A549 treated with DMSO at 1 μM for 4 hours (cell line): ENCODE measurements around the gene TRIM22. TPM values are rescaled to one million over a fixed set of nuclear protein-coding genes. Genes with fewer than 3 reads are reported as not detected.

Source experiments
- total RNA-seq: library from RNA; stranded (reverse); fragments of 200-300 nt; extraction: Qiagen RNA extraction; gene quantifications from 5 replicates; pipeline ENCODE4 v1.2.3, GENCODE V29; 2022; ENCODE audit warnings: low read depth

TRIM22 gene
- total RNA-seq: 0.42 to 1.0 TPM (median 0.66 TPM) in 5 replicates

GRCh38 chr11:5689551-5689983 lies at the start of gene TRIM22:
Gene TRIM22, plus strand, starts transcription at chr11:5689790. Its CDS starts 6,443 bp downstream, at chr11:5696233.

GRCh38 chr11:5684646-5685362 lies 4.8 kb upstream of the TRIM22 start, which contains the start of gene TRIM5:
Gene TRIM5, minus strand, starts transcription at chr11:5685074. Its CDS starts 4,897 bp downstream, at chr11:5680177.

DNA sequence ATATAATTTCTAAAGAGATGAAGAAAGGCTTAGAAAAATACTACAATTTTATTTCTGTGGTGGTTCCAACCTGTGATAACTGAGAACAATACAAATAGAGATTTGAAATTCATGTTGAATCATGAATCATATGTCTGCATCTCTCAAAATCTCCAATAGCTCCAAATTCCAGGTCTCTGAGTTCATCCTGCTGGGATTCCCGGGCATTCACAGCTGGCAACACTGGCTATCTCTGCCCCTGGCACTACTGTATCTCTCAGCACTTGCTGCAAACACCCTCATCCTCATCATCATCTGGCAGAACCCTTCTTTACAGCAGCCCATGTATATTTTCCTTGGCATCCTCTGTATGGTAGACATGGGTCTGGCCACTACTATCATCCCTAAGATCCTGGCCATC lies 46.8 kb downstream of the TRIM22 start, which contains the start of gene OR56B1:
Gene OR56B1 (plus strand): TSS at position 53 of the 400 bp plus-strand sequence. CDS start 69 bp downstream, at position 122.

DNA sequence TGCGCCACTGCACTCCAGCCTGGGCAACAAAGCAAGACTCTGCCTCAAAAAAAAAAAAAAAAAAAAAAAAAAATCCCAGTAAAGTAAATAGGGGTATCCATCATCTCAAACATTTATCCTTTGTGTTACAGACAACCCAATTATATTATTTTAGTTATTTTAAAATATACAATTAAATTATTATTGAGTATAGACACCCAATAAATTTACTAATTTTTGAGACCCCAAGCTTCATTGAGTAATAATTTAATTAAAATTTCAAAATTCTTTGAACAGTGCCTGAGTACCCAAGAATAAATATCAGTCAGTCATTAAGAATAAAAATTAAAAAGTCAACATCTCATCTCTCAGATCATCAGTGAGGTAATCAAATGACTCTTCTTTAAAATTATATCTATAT lies 64.4 kb downstream of the TRIM22 start, which contains the start of gene OR52N4:
Gene OR52N4 (plus strand): TSS at position 301 of the 400 bp plus-strand sequence. CDS start 498 bp downstream, outside the sequence.

Other genes with a start within 250 kb of the TRIM22 start
- gene OR51I1, start 248.3 kb upstream of the TRIM22 start, total RNA-seq: not detected in 5 replicates
- not detected in 5 replicates for gene OR51I2, start 240.5 kb upstream of the TRIM22 start, total RNA-seq
- not detected in 5 replicates for gene OR52D1, start 201.1 kb upstream of the TRIM22 start, total RNA-seq
- gene UBQLN3, start 179.8 kb upstream of the TRIM22 start, total RNA-seq: not detected in 5 replicates
- 0.03 TPM in 2 of 5 replicates, not detected in the others for gene UBQLNL, start 173.1 kb upstream of the TRIM22 start, total RNA-seq
- gene OR52H1, start 141.2 kb upstream of the TRIM22 start, total RNA-seq: not detected in 5 replicates
- not detected in 5 replicates for gene OR52B6, start 108.9 kb upstream of the TRIM22 start, total RNA-seq
- gene TRIM6, start 93.2 kb upstream of the TRIM22 start, total RNA-seq: 11.4 to 16.0 TPM (median 13.3 TPM) in 5 replicates
- gene TRIM34, start 64.8 kb upstream of the TRIM22 start, total RNA-seq: 3.1 to 4.0 TPM (median 3.4 TPM) in 5 replicates
- gene TRIM5, start 4.7 kb upstream of the TRIM22 start, total RNA-seq: 12.7 to 15.0 TPM (median 12.9 TPM) in 5 replicates
- gene OR56B1, start 46.7 kb downstream of the TRIM22 start, total RNA-seq: not detected in 5 replicates
- gene OR52N4, start 64.5 kb downstream of the TRIM22 start, total RNA-seq: not detected in 5 replicates
- not detected in 5 replicates for gene OR52N5, start 93.6 kb downstream of the TRIM22 start, total RNA-seq
- not detected in 5 replicates for gene OR52N1, start 101.5 kb downstream of the TRIM22 start, total RNA-seq
- not detected in 5 replicates for gene OR52N2, start 119.1 kb downstream of the TRIM22 start, total RNA-seq
- gene OR52E6, start 152.1 kb downstream of the TRIM22 start, total RNA-seq: not detected in 5 replicates
- not detected in 5 replicates for gene OR52E8, start 167.9 kb downstream of the TRIM22 start, total RNA-seq
- gene OR52E4, start 190.8 kb downstream of the TRIM22 start, total RNA-seq: not detected in 5 replicates
- not detected in 5 replicates for gene OR52E5, start 203.4 kb downstream of the TRIM22 start, total RNA-seq